ENCODE results near the gene METTL27.
"Not testable (repeated sequence)": the region's sequence is repeated elsewhere in the genome, so short reads cannot be mapped to it uniquely, and the experiment has no call there.

METTL27 gene

GRCh38 chr7:73866446-73866767, 24.1 kb upstream of the METTL27 start:
- DNase-seq, result no peak

DNA sequence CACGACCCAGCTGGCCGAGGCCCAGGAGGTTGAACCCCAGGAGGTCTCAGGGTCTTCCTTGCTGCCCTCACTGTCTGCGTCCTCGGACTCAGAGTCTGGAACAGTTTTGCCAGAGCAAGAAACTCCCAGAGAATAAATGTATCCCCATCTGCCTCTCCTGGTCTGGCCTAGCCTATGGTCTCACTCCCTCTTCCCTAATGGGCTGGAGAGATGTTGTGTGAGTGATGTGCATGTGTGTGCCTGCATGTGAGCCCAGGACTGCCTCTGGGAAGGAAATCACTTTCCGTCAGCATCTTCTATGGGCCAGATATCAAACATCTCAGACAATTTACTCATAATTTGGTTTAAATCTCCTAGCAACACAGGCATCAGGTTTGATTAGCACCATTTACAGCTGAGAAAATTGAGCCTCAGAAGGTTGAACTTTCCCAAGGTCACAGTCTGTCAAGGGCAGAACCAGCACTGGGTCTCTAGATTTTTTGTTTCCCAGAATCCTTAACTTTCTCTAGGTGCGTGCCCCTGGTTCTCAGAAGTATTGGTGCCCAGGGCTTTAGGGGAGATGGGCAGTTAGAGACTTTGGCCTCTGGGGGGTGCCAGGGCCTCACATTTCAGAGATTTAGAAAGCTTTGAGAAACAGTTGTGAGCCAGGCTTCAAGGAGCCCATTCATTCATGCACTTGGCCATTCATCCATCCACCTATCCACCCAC, 23.6 kb upstream of the METTL27 start:
- DNase-seq, result no peak

- no peak for DNase-seq
These were observed 22.8 kb upstream of the METTL27 start for GRCh38 chr7:73864981-73865711.

GRCh38 chr7:73861305-73861704, 19.0 kb upstream of the METTL27 start:
- DNase-seq, result no peak

DNA sequence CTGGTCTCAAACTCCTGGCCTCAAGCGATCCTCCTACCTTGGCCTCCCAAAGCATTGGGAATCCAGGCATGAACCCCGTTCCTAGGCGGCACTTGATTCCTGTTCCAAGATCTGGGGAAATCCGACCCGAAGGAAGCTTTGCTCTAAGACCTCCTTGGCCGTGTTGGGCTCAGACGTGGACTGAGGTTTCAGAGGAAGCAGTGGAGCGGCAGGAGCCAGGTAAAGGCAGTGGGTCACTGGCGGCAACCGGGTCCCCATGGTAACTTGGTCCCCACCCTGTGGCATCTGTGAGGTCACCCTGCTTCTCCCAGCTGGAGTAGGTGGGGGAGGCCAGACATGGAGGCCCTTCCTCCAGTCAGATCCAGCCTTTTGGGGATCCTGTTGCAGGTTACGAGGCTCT, 18.5 kb upstream of the METTL27 start, which contains the start of gene TMEM270:
Gene TMEM270 (plus strand): TSS at position 301 of the 400 bp plus-strand sequence. CDS start 36 bp downstream, at position 337.
- DNase-seq, result no peak

GRCh38 chr7:73858807-73859206, 16.5 kb upstream of the METTL27 start:
- DNase-seq, result no peak

GRCh38 chr7:73856941-73857340, 14.6 kb upstream of the METTL27 start:
- DNase-seq, result no peak

DNA sequence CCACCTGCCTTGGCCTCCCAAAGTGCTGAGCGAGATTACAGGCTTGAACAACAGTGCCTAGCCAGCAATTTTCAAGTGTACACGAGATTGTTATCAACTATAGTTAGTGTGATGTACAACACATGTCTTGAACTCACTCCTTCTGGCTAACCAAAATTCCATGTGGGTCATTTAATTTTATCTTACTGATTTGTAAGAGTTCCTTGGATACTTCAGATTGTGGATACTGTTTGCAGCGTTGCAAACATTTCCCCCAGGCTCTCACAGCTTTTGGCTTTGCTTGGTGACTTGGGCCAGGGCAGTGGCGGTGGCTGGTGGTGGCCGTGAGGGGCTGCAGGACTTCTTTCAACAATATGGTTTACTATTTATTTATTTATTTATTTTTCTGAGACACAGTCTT, 10.2 kb upstream of the METTL27 start:
- no peak for DNase-seq

DNA sequence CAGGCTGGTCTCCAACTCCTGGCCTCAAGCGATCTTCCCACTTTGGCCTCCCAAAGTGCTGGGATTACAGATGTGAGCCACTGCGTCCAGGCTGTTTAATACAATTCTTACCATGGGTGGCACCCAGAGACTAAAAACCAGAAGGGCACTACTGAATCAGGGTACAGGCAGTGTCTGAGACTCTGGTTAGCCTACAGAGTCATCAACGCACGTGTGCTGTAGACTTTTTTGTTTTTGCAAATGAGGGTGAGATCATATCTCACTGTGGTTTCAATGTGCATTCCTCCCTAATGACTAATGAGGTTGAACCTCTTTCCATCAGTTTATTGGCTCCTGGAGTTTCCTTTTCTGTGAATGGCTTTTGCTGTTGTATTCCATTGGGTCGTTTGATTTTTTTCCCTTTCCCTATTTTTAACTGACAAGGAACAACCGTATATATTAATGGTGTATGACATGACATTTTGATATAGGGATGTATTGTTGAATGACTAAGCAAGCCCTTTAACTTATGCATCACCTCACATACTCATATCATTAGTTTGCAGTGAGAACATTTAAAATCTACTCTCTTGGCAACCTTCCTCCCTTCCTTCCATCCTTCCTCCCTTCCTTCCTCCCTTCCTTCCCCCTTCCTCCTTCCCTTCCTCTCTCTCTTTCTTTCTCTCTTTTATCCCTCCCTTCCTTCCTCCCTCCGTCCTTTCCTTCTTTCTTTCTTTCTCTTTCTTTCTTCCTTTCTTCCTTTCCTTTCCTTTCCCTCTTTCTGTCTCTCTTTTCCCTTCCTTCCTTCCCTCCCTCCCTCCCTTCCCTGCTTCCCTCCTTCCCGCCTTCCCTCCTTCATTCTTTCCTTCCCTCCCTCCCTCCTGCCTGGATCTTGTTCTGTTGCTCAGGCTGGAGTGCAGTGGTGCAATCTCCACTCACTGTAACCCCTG, 9.4 kb upstream of the METTL27 start:
- DNase-seq, result peak; percentile 20

DNA sequence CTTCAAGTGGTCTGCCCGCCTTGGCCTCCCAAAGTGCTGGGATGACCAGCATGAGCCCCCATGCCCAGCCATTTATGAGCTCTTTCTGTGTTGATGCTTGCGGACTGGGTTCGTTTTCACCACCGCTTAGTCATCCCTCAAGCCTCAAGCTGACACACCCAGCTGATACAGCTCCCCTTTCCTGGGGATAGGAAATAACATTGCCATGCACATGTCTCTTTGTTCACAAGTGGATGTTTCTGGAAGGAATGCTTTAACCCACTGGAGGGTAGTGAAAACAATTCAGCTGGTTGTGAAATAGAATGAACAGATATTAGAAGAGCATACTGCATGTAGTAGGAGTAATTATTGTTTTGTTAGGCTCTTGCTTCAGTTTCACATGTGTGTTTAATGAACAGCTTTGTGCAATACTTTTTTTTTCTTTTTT, 8.5 kb upstream of the METTL27 start:
- DNase-seq, result no peak

- no peak for DNase-seq
These were observed 5.8 kb upstream of the METTL27 start for GRCh38 chr7:73847941-73848723.

DNA sequence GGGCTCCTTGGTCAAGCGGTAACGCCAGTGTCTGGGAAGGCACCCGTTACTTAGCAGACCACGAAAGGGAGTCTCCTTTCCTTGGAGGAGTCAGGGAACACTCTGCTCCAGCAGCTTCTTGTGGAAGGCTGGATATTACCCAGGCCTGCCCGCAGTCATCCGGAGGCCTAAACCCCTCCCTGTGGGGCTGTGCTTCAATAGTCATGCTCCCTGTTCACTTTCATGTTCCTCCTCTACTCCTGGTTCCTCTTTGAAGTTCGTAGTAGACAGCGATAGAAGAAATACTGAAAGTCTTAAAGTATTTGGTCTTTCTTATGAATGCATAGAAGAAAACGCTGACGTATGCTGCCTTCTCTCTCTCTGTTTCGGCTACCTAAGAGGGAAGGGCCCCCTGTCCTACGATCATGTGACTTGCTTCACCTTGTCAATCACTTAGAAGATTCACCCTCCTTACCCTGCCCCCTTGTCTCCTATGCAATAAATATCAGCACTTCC, 3.4 kb upstream of the METTL27 start:
- DNase-seq, result not testable (repeated sequence)

DNA sequence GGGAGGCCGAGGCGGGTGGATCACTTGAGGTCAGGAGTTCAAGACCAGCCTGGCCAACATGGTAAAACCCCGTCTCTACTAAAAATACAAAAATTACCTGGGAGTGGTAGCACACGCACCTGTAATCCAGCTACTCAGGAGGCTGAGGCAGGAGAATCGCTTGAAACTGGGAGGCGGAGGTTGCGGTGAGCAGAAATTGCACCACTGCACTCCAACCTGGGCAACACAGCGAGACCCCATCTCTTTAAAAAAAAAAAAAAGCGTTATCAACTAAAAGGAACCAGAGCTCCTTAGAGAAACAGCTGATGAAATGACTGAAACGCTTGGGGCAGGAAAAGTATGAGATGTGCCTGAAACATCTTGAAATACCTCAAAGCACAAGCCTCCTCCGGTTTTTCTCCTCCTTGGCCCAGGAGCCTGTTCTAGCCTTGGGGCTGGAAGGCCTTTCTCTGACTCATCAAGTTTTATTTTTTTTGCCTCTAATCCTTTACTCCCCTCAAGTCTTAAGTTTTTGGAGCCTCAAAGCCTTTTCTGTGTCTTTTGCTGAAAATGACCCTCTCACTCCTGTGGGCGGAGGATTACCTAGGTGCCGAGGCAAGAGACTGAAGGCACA, 2.6 kb upstream of the METTL27 start:
- no peak for DNase-seq

DNA sequence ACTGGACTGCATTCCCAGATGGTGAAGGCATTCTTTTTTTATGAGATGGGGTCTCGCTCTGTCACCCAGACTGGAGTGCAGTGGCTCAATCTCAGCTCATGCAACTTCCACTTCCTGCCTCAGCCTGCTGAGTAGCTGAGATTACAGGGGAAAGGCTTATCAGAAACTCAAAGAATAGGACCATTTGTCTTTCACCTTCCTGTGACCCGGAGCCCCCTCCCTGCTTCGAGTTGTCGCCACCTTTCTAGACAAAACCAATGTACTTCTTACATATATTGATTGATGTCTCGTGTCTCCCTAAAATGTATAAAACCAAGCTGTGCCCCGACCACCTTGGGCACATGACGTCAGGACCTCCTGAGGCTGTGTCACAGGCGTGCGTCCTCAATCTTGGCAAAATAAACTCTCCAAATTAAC, 1.8 kb upstream of the METTL27 start:
- no peak for DNase-seq

- DNase-seq, result no peak
These were observed 638 bp downstream of the METTL27 start for GRCh38 chr7:73841689-73842066.

DNA sequence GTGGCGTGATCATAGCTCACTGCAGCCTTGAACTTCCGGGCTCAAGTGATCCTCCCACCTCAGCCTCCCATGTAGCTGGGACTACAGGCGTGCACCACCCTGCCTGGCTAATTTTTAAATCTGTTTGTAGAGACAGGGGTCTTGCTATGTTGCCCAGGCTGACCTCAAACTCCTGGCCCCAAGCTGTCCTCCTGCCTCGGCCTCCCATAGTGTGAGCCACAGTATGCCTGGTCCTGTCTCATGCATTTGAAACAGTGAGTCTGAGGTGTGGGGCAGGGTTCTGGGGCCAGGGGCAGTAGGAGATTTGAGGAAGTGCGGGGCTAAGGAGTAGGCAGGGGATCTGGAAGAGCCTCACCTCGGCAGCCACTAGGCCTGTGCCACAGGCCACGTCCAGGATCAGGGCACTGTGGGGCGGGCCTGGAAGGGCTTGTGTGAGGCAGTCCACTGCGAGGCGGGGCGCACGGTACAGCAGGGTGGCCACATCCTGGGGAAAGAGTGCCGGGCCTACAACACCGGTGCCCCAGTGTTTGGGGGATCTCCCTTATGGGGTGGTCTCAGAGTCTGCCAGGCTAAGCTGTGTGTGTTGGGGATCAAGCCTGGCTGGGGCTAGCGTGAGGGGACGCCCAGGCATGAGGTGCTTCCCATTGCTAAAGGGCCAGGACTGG, 1.5 kb downstream of the METTL27 start:
- DNase-seq, result no peak

GRCh38 chr7:73839743-73840714, 2.3 kb downstream of the METTL27 start:
- DNase-seq, result no peak

DNA sequence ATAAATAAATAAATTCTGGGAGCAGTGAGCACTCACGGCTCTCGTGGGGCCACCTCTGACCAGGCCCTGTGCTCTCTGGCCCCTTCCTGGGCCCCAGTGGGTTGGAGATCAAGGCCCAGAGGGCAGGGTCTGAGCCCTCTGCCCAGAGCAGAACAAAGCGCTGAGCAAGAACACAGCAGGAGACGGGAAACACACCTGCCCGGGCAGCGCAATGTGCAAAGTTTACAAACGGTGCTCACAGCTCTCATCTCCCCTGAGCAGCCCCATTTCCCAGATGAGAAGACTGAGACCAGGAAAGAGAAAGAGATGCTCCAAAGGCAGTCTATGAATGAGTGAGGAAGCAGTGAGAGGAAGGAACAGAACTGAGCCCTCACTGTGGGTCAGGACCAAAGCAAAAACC, 3.0 kb downstream of the METTL27 start:
- no peak for DNase-seq

GRCh38 chr7:73838642-73839041, 3.7 kb downstream of the METTL27 start:
- DNase-seq, result no peak

GRCh38 chr7:73837167-73837566, 5.1 kb downstream of the METTL27 start:
- not testable (repeated sequence) for DNase-seq

Measured in CD4-positive, alpha-beta T cell treated with Interleukin-12 subunit alpha and Interleukin-12 subunit beta, for 1 hour (primary cell).